Smooth muscle cell (in vitro differentiated cells): Measurements from ENCODE around the gene RIBC2. TPM values are rescaled to one million over a fixed set of nuclear protein-coding genes. Genes with fewer than 3 reads are reported as not detected.

Source experiments
- DNase-seq: peaks from one replicate; lab custom pipeline; 2025; ENCODE audit not compliant: unreplicated experiment; lab: John Stamatoyannopoulos, UW
- H2AFZ ChIP-seq: fragments of 200-600 bp; sonication (generic); 2 replicates; pipeline ENCODE4 v1.6.0; 2016; ENCODE audit warnings: antibody characterized with exemption, low read depth, mild to moderate bottlenecking
- H3F3A ChIP-seq: fragments of 200-600 bp; sonication (generic); 2 replicates; pipeline ENCODE4 v1.6.0; 2017; ENCODE audit warnings: antibody characterized with exemption, low read depth
- H3K27ac ChIP-seq: fragments of 200-600 bp; sonication (generic); 2 replicates; pipeline ENCODE4 v1.5.1; 2016; ENCODE audit warnings: low read depth, mild to moderate bottlenecking
- H3K27me3 ChIP-seq: fragments of 200-600 bp; sonication (generic); 2 replicates; pipeline ENCODE4 v1.6.1; 2016; ENCODE audit warnings: low read depth, mild to moderate bottlenecking
- H3K36me3 ChIP-seq: fragments of 200-600 bp; sonication (generic); 2 replicates; pipeline ENCODE4 v1.5.1; 2016; ENCODE audit warnings: low read depth
- H3K4me1 ChIP-seq: fragments of 200-600 bp; sonication (generic); 2 replicates; pipeline ENCODE4 v1.5.1; 2016; ENCODE audit warnings: low read depth
- H3K4me2 ChIP-seq: fragments of 200-600 bp; sonication (generic); 2 replicates; pipeline ENCODE4 v1.6.0; 2016; ENCODE audit warnings: mild to moderate bottlenecking
- H3K4me3 ChIP-seq: fragments of 200-600 bp; sonication (generic); 2 replicates; pipeline ENCODE4 v1.5.1; 2016; ENCODE audit warnings: mild to moderate bottlenecking
- H3K79me2 ChIP-seq: fragments of 200-600 bp; sonication (generic); 2 replicates; pipeline ENCODE4 v1.6.0; 2016; ENCODE audit warnings: low read depth, mild to moderate bottlenecking
- H3K9ac ChIP-seq: fragments of 200-600 bp; sonication (generic); 2 replicates; pipeline ENCODE4 v1.6.0; 2016; ENCODE audit warnings: low read depth
- H3K9me3 ChIP-seq: fragments of 200-600 bp; sonication (generic); replicated peaks from 2 replicates; pipeline ENCODE4 v1.5.1; 2016; ENCODE audit warnings: low read depth
- H4K20me1 ChIP-seq: fragments of 200-600 bp; sonication (generic); 2 replicates; pipeline ENCODE4 v1.6.0; 2016; ENCODE audit warnings: low read depth
- CTCF ChIP-seq: fragments of 200-600 bp; sonication (generic); IDR thresholded peaks from 2 replicates; pipeline ENCODE4 v1.5.1; 2017; ENCODE audit warnings: borderline replicate concordance, mild to moderate bottlenecking, antibody characterized with exemption; ENCODE audit not compliant: insufficient read depth, poor library complexity, severe bottlenecking
- WGBS: methylation state at CpG from one replicate; pipeline ENCODE4 v1.1.7; 2016; ENCODE audit warnings: low lambda C conversion rate; 5-methylcytosine and 5-hydroxymethylcytosine counted together
- polyA plus RNA-seq: library from polyadenylated mRNA; unstranded; fragments of >200 nt; fragmentation: Nextera tagmentation; extraction: Ambion mirVana; gene quantifications from 2 replicates; pipeline ENCODE4 v1.2.1, GENCODE V29; 2016
- total RNA-seq: library from RNA; depleted of rRNA; stranded (reverse); fragments of >200 nt; gene quantifications from 2 replicates; pipeline ENCODE4 v1.2.3, GENCODE V29; 2014

The RIBC2 gene
- total and polyA plus RNA-seq, 2 experiments from 2014 or later: 1.6 to 2.6 TPM

GRCh38 chr22:45413013-45413367 is 503 bp upstream of the RIBC2 start:
- no peaks in the 10 kb centered on the region for H4K20me1 ChIP-seq

GRCh38 chr22:45418056-45418769 is 4.7 kb downstream of the RIBC2 start:
- Histone ChIP-seq H3K4me3 (no peak overlapping the region), H3K9ac (no peak overlapping the region), H3K4me2 (no peak overlapping the region), H3K27me3 (no peaks in the 10 kb centered on the region), H3K79me2 (no peaks in the 10 kb centered on the region), H3F3A (no peaks in the 10 kb centered on the region), H3K9me3 (no peaks in the 10 kb centered on the region), H3K27ac (no peak overlapping the region), H3K36me3 (no peaks in the 10 kb centered on the region), H3K4me1 (peaks cover 5% of the 10 kb centered on the region), H4K20me1 (no peaks in the 10 kb centered on the region), H2AFZ (no peak overlapping the region)
- no peak for DNase-seq
- WGBS: 95% methylated on average over 15 of the region's 16 CpGs
- no peak for TF ChIP-seq CTCF

More at GRCh38 chr22:45413013-45413367, 503 bp upstream of the RIBC2 start:
- no peak overlapping the region for H3K27ac ChIP-seq
- H3K79me2 ChIP-seq: no peaks in the 10 kb centered on the region
- no peaks in the 10 kb centered on the region for H3K9me3 ChIP-seq
- H3K4me1 ChIP-seq: peaks cover 5% of the 10 kb centered on the region
- TF ChIP-seq CTCF: no peak
- peak overlapping the region; percentile 86 for H3K4me2 ChIP-seq
- H3K27me3 ChIP-seq: no peaks in the 10 kb centered on the region
- no peak for DNase-seq
- H3F3A ChIP-seq: no peaks in the 10 kb centered on the region
- H3K4me3 ChIP-seq: no peak overlapping the region
- WGBS: 100% methylated on average over 5 of the region's 27 CpGs
- no peak overlapping the region for H3K9ac ChIP-seq
- H3K36me3 ChIP-seq: no peaks in the 10 kb centered on the region
- no peak overlapping the region for H2AFZ ChIP-seq

- H3K36me3 ChIP-seq: no peaks in the 10 kb centered on the region
These were observed 5.3 kb downstream of the RIBC2 start for GRCh38 chr22:45418770-45419138.

More at GRCh38 chr22:45418770-45419138, 5.3 kb downstream of the RIBC2 start:
- no peaks in the 10 kb centered on the region for H3F3A ChIP-seq
- no peak for DNase-seq
- H3K4me1 ChIP-seq: peaks cover 3% of the 10 kb centered on the region
- no peak overlapping the region for H2AFZ ChIP-seq
- H3K27ac ChIP-seq: no peak overlapping the region
- 98% methylated on average over 6 of the region's 6 CpGs for WGBS
- H3K4me3 ChIP-seq: no peak overlapping the region
- TF ChIP-seq CTCF: no peak
- H4K20me1 ChIP-seq: no peaks in the 10 kb centered on the region
- no peak overlapping the region for H3K4me2 ChIP-seq
- no peak overlapping the region for H3K9ac ChIP-seq
- no peaks in the 10 kb centered on the region for H3K9me3 ChIP-seq
- no peaks in the 10 kb centered on the region for H3K27me3 ChIP-seq
- no peaks in the 10 kb centered on the region for H3K79me2 ChIP-seq
